A549 (cell line): ENCODE results near the gene PPP1R9A. TPM values are rescaled to one million over a fixed set of nuclear protein-coding genes. Genes with fewer than 3 reads are reported as not detected.

ENCODE experiments used
- ATAC-seq, 2 experiments: fragments of 200-7000 bp in 1 of 2; fragments of >200 bp in 1 of 2; cut with Nextera tagmentation in 1 of 2; cut with Tn5 transposase in 1 of 2; 3 replicates each; pipeline versions ENCODE4 v1.8.0 to v1.9.1; 2018 to 2020; ENCODE audit warnings: mild to moderate bottlenecking in 1 of 2, moderate library complexity in 1 of 2
- CTCF ChIA-PET: fragments of 300-600 bp; sonication (Branson Sonifier 250); formaldehyde crosslinking; extraction: SDS; loops from one replicate; lab custom pipeline; 2021; ENCODE audit warnings: antibody characterized with exemption, inconsistent platforms; lab: Yijun Ruan, JAX
- POLR2A ChIA-PET: fragments of 350-600 bp; formaldehyde crosslinking; extraction: SDS; loops from one replicate; lab custom pipeline; 2021; ENCODE audit warnings: antibody characterized with exemption, inconsistent platforms; lab: Yijun Ruan, JAX
- DNase-seq, 2 experiments: peaks; one replicate each; pipeline versions ENCODE4 v3.0.0 to v3.0.0-alpha.2; 2011 to 2016; ENCODE audit warnings: low read depth in 1 of 2, low spot score in 1 of 2
- FAIRE-seq: peaks from 2 replicates; lab custom pipeline; 2011; peaks lifted over from hg19 to GRCh38; lab: Jason Lieb, UNC
- H3K27ac ChIP-seq, 2 experiments: fragments of >200 bp; sonication (Bioruptor Twin); formaldehyde crosslinking; 3 replicates each; pipeline ENCODE4 v1.5.1; 2016 to 2017
- H3K4me1 ChIP-seq: fragments of >200 bp; sonication (Bioruptor Twin); formaldehyde crosslinking; 3 replicates; pipeline ENCODE4 v1.6.1; 2016
- H3K4me2 ChIP-seq: fragments of >200 bp; sonication (Bioruptor Twin); formaldehyde crosslinking; 3 replicates; pipeline ENCODE4 v1.6.1; 2016
- H3K4me3 ChIP-seq: fragments of >200 bp; sonication (Bioruptor Twin); formaldehyde crosslinking; 3 replicates; pipeline ENCODE4 v1.5.1; 2016
- H3K9me3 ChIP-seq: fragments of >200 bp; sonication (Bioruptor Twin); formaldehyde crosslinking; 3 replicates; pipeline ENCODE4 v1.6.1; 2016
- ATOH8 ChIP-seq: fragments of 250-450 bp; sonication (Bioruptor Pico); IDR thresholded peaks from 2 replicates; pipeline ENCODE4 v1.5.0; 2020; ENCODE audit warnings: low read depth, mild to moderate bottlenecking, moderate library complexity
- BCL3 ChIP-seq: fragments of >200 bp; sonication (Bioruptor Twin); formaldehyde crosslinking; IDR thresholded peaks from 3 replicates; pipeline ENCODE4 v1.6.1; 2016
- CEBPB ChIP-seq, 2 experiments: fragments of >200 bp in 1 of 2; sonication (Bioruptor Twin) in 1 of 2; formaldehyde crosslinking in 1 of 2; IDR thresholded peaks; 2 replicates each; pipeline ENCODE4 v1.6.1; 2012 to 2016
- E2F6 ChIP-seq: IDR thresholded peaks from 2 replicates; pipeline ENCODE4 v1.6.1; 2012; ENCODE audit warnings: low read depth, borderline replicate concordance
- EHF ChIP-seq: fragments of 250-450 bp; sonication (Bioruptor Pico); IDR thresholded peaks from 2 replicates; pipeline ENCODE4 v1.5.0; 2020; ENCODE audit warnings: mild to moderate bottlenecking
- EHMT2 ChIP-seq: fragments of 200-600 bp; sonication (generic); IDR thresholded peaks from 2 replicates; pipeline ENCODE4 v1.6.1; 2016; ENCODE audit warnings: antibody characterized with exemption, low read depth, mild to moderate bottlenecking, moderate library complexity
- EP300 ChIP-seq, 2 experiments: fragments of >200 bp; sonication (Bioruptor Twin); formaldehyde crosslinking; IDR thresholded peaks; 2 replicates in 1 of 2; 3 replicates in 1 of 2; pipeline ENCODE4 v1.6.1; 2016 to 2017
- ESRRA ChIP-seq: fragments of 150-350 bp; IDR thresholded peaks from 2 replicates; pipeline ENCODE4 v1.6.1; 2014; ENCODE audit warnings: mild to moderate bottlenecking, low read length, borderline replicate concordance
- FOSB ChIP-seq: fragments of 250-450 bp; sonication (Bioruptor Pico); IDR thresholded peaks from 2 replicates; pipeline ENCODE4 v1.5.0; 2020; ENCODE audit warnings: mild to moderate bottlenecking, moderate library complexity
- FOXS1 ChIP-seq: fragments of 250-450 bp; sonication (Bioruptor Pico); IDR thresholded peaks from 2 replicates; pipeline ENCODE4 v1.5.0; 2020; ENCODE audit warnings: mild to moderate bottlenecking, moderate library complexity
- GATA3 ChIP-seq: IDR thresholded peaks from 2 replicates; pipeline ENCODE4 v1.6.1; 2012; ENCODE audit warnings: borderline replicate concordance
- HES2 ChIP-seq: fragments of >200 bp; sonication (Bioruptor Twin); formaldehyde crosslinking; IDR thresholded peaks from 2 replicates; pipeline ENCODE4 v1.6.1; 2016
- HOXA7 ChIP-seq: fragments of 250-450 bp; sonication (Bioruptor Pico); IDR thresholded peaks from 2 replicates; pipeline ENCODE4 v1.5.0; 2020; ENCODE audit warnings: mild to moderate bottlenecking, moderate library complexity
- KDM1A ChIP-seq: fragments of 200-600 bp; sonication (generic); IDR thresholded peaks from 2 replicates; pipeline ENCODE4 v1.6.1; 2016; ENCODE audit warnings: low read depth, mild to moderate bottlenecking
- NFE2L2 ChIP-seq: fragments of 150-350 bp; conservative IDR thresholded peaks from 2 replicates; pipeline ENCODE4 v1.6.1; 2014; ENCODE audit warnings: low read length
- PBX3 ChIP-seq: IDR thresholded peaks from 2 replicates; pipeline ENCODE4 v1.6.1; 2012
- POLR2A ChIP-seq: IDR thresholded peaks from 2 replicates; pipeline ENCODE4 v1.6.1; 2012; ENCODE audit warnings: mild to moderate bottlenecking, low read length
- RAD21 ChIP-seq, 2 experiments: fragments of >200 bp in 1 of 2; sonication (Bioruptor Twin) in 1 of 2; formaldehyde crosslinking in 1 of 2; IDR thresholded peaks in 1 of 2; conservative IDR thresholded peaks in 1 of 2; 2 replicates in 1 of 2; 3 replicates in 1 of 2; pipeline ENCODE4 v1.6.1; 2012 to 2018; ENCODE audit warnings: inconsistent platforms in 1 of 2
- RCOR1 ChIP-seq: fragments of 150-350 bp; IDR thresholded peaks from 2 replicates; pipeline ENCODE4 v1.6.1; 2014; ENCODE audit warnings: antibody characterized with exemption, low read length, low read depth
- RFX5 ChIP-seq: fragments of 450-650 bp; IDR thresholded peaks from 2 replicates; pipeline ENCODE4 v1.7.1; 2014; ENCODE audit warnings: antibody characterized with exemption, mild to moderate bottlenecking, moderate library complexity
- RNF2 ChIP-seq: fragments of 200-600 bp; sonication (generic); IDR thresholded peaks from 2 replicates; pipeline ENCODE4 v1.6.1; 2016; ENCODE audit warnings: low read depth, mild to moderate bottlenecking, antibody characterized with exemption, moderate library complexity, borderline replicate concordance
- TP53 ChIP-seq: fragments of 250-450 bp; sonication (Bioruptor Pico); IDR thresholded peaks from 2 replicates; pipeline ENCODE4 v1.5.0; 2021; ENCODE audit warnings: mild to moderate bottlenecking, moderate library complexity
- ZSCAN20 ChIP-seq: fragments of 250-450 bp; sonication (Bioruptor Pico); IDR thresholded peaks from 2 replicates; pipeline ENCODE4 v1.8.0; 2022; ENCODE audit warnings: mild to moderate bottlenecking, moderate library complexity
- WGBS: methylation state at CpG from one replicate; pipeline ENCODE4 v1.1.6; 2017; ENCODE audit errors: missing lambda C conversion rate; 5-methylcytosine and 5-hydroxymethylcytosine counted together
- polyA plus RNA-seq, 4 experiments: library from polyadenylated mRNA; depleted of rRNA in 3 of 4; stranded (reverse); fragments of >200 nt; fragmentation: RNase III in 1 of 4; extraction: RNeasy Plus Mini Kit Qiagen cat#74134 plus additional on column Dnase treatment in 1 of 4; gene quantifications; 2 replicates in 3 of 4; 3 replicates in 1 of 4; pipeline ENCODE4 v1.2.3, GENCODE V29; 2011 to 2017

Gene PPP1R9A
- polyA plus RNA-seq, 2 of the 4 experiments (the other 2 are of a cell fraction), result 5.0 to 18.7 TPM

GRCh38 chr7:95295397-95295796 is 388.0 kb downstream of the PPP1R9A start:
- H3K27ac ChIP-seq, result no peak overlapping the region; a peak in 1 of 6 replicates
- H3K4me2 ChIP-seq, result peak overlapping the region; percentile 53
- ChIA-PET CTCF (interaction anchor here (0.7 to 1.8 kb wide), 3 partner anchors 10 to 181 kb away, joined by 3 to 5 read pairs (median 3); no protein-coding TSS in a partner anchor), POLR2A (no interaction called here)
- no peaks in the 10 kb centered on the region for H3K9me3 ChIP-seq
- TF ChIP-seq CEBPB (IDR thresholded peaks at IDR 0.05) (0 out of 4 replicates have a peak, but pooled peaks of 1 of the 2 experiments have one; percentile 4), EP300 (IDR thresholded peaks at IDR 0.05) (no peak)
- no peak for ATAC-seq
- peaks cover 40% of the 10 kb centered on the region for H3K4me1 ChIP-seq
- no peak for DNase-seq
- no peak for FAIRE-seq
- no peak overlapping the region for H3K4me3 ChIP-seq

- FAIRE-seq (no peak), DNase-seq (no peak)
- Histone ChIP-seq H3K4me1 (peaks cover 40% of the 10 kb centered on the region), H3K4me3 (no peak overlapping the region), H3K4me2 (no peak overlapping the region), H3K27ac (no peak overlapping the region; a peak in 1 of 6 replicates)
- CTCF ChIA-PET, result interaction anchor here (1.8 kb wide), 1 partner anchor 11 kb away, joined by 5 read pairs; no protein-coding TSS in a partner anchor
- TF ChIP-seq KDM1A, result no peak
- no peak for TF ChIP-seq HES2
- no peak for TF ChIP-seq E2F6
- TF ChIP-seq ZSCAN20 (CRISPR knock-in tag), result no peak
- no peak for TF ChIP-seq BCL3
- TF ChIP-seq FOXS1, result no peak
- no peak for TF ChIP-seq EP300 (IDR thresholded peaks at IDR 0.05)
- TF ChIP-seq, all 56 proteins: peak for 0
- POLR2A ChIA-PET, result no interaction called here
- no peaks in the 10 kb centered on the region for H3K9me3 ChIP-seq
- 98% methylated on average over 6 of the region's 6 CpGs for WGBS
- no peak for ATAC-seq
Observed at GRCh38 chr7:95296456-95296855, 389.1 kb downstream of the PPP1R9A start.

GRCh38 chr7:95297041-95297440 is 389.6 kb downstream of the PPP1R9A start:
- WGBS, result 90% methylated on average over 1 of the region's 1 CpG
- TF ChIP-seq EHF (no peak), RNF2 (no peak), GATA3 (no peak), EHMT2 (no peak), ESRRA (no peak), POLR2A (no peak), RCOR1 (no peak), RFX5 (no peak), FOSB (CRISPR knock-in tag) (no peak), TP53 (CRISPR knock-in tag) (no peak), RAD21 (conservative IDR thresholded peaks at IDR 0.05 in 1 of 2, IDR thresholded peaks at IDR 0.05 in 1 of 2) (no peak), PBX3 (no peak), NFE2L2 (no peak), ATOH8 (no peak), HOXA7 (CRISPR knock-in tag) (no peak)
- TF ChIP-seq, all 56 proteins: peak for 0
- FAIRE-seq (no peak), ATAC-seq (no peak), DNase-seq (no peak)
- Histone ChIP-seq H3K4me1 (peaks cover 42% of the 10 kb centered on the region), H3K27ac (peak overlapping the region in 1 of 2 experiments; percentile 7; a peak in 1 of 6 replicates), H3K4me2 (no peak overlapping the region), H3K4me3 (no peak overlapping the region), H3K9me3 (no peaks in the 10 kb centered on the region)
- ChIA-PET POLR2A (no interaction called here), CTCF (no interaction called here)
